Thoracic aorta (tissue), 2 donors: ENCODE data around the gene ZRANB1. TPM values are rescaled to one million over a fixed set of nuclear protein-coding genes. Genes with fewer than 3 reads are reported as not detected.

Experiments used
- ATAC-seq: fragments of 150-250 bp; one replicate; pipeline ENCODE4 v1.8.0; 2017; ENCODE audit warnings: low read depth; ENCODE audit not compliant: insufficient number of reproducible peaks, low FRiP score
- DNase-seq: peaks from one replicate; pipeline ENCODE4 v3.0.0-alpha.2; 2020; ENCODE audit warnings: low spot score
- H3K27ac ChIP-seq, 2 donors: fragments of 200-600 bp; sonication (generic); 1 replicate in 1 of 2; 2 replicates in 1 of 2; pipeline ENCODE4 v1.5.1; 2016; ENCODE audit warnings: mild to moderate bottlenecking in 2 of 2, moderate library complexity in 2 of 2
- H3K27me3 ChIP-seq: fragments of 200-600 bp; sonication (generic); replicated peaks from 2 replicates; pipeline ENCODE4 v1.6.0; 2016; ENCODE audit warnings: mild to moderate bottlenecking; ENCODE audit not compliant: insufficient read depth
- H3K36me3 ChIP-seq: fragments of 200-600 bp; sonication (generic); one replicate; pipeline ENCODE4 v1.5.1; 2016
- H3K4me1 ChIP-seq, 2 donors: fragments of 200-600 bp; sonication (generic); 1 replicate in 1 of 2; 2 replicates in 1 of 2; pipeline versions ENCODE4 v1.5.1 to v1.6.0; 2016; ENCODE audit warnings: low read depth in 2 of 2, mild to moderate bottlenecking in 1 of 2; ENCODE audit not compliant: control insufficient read depth in 1 of 2
- H3K4me3 ChIP-seq: fragments of 200-600 bp; sonication (generic); 2 replicates; pipeline ENCODE4 v1.5.1; 2016; ENCODE audit warnings: mild to moderate bottlenecking
- H3K9me3 ChIP-seq: fragments of 200-600 bp; sonication (generic); 2 replicates; pipeline ENCODE4 v1.5.1; 2016
- CTCF ChIP-seq: fragments of 200-600 bp; sonication (generic); IDR thresholded peaks from one replicate; pipeline ENCODE4 v1.5.1; 2019; ENCODE audit warnings: antibody characterized with exemption
- total RNA-seq, 2 donors: library from RNA; depleted of rRNA; stranded (reverse); fragments of >200 nt; gene quantifications; one replicate each; pipeline versions ENCODE4 v1.1.0 to v1.2.3, GENCODE V29; 2016

ZRANB1 gene
- total RNA-seq, 2 donors from 2014 or later, result 30.1 to 30.9 TPM

GRCh38 chr10:125035588-125036295 lies 93.8 kb downstream of the ZRANB1 start:
- Histone ChIP-seq H3K36me3 (no peaks in the 10 kb centered on the region), H3K27me3 (no peaks in the 10 kb centered on the region), H3K4me3 (peak overlapping the region; percentile 6), H3K4me1 (peaks cover 29 to 80% of the 10 kb centered on the region in 2 donors), H3K27ac (peak overlapping the region; percentile 17 to 41), H3K9me3 (no peaks in the 10 kb centered on the region)
- TF ChIP-seq CTCF, result no peak
- DNase-seq, result no peak
- no peak for ATAC-seq

- H3K36me3 ChIP-seq, result no peaks in the 10 kb centered on the region
- peak overlapping the region in 1 of 2 donors; percentile 6 for H3K27ac ChIP-seq
- H3K4me1 ChIP-seq, result peaks cover 29 to 66% of the 10 kb centered on the region in 2 donors
- H3K4me3 ChIP-seq, result no peak overlapping the region
- no peaks in the 10 kb centered on the region for H3K9me3 ChIP-seq
- H3K27me3 ChIP-seq, result no peaks in the 10 kb centered on the region
- ATAC-seq (no peak), DNase-seq (no peak)
- TF ChIP-seq CTCF, result no peak
Measured at GRCh38 chr10:125037145-125037877, 95.4 kb downstream of the ZRANB1 start.

Other genes with a start within 250 kb of the ZRANB1 start
- gene FAM53B, start 197.7 kb upstream of the ZRANB1 start, total RNA-seq, result 10 to 100 TPM; 26.6 to 49.5 TPM
- gene EEF1AKMT2, start 150.2 kb upstream of the ZRANB1 start, total RNA-seq, result 10 to 100 TPM in 1 of 2 donors, 1 to 10 TPM in 1; 5.7 to 10.4 TPM
- 10 to 100 TPM in 1 of 2 donors, 1 to 10 TPM in 1; 8.1 to 12.1 TPM for gene ABRAXAS2, start 140.3 kb upstream of the ZRANB1 start, total RNA-seq
- gene CTBP2, start 218.4 kb downstream of the ZRANB1 start, total RNA-seq, result 10 to 100 TPM; 62.8 to 80.6 TPM